Stimulated activated CD8-positive, alpha-beta memory T cell treated with anti-CD3 and anti-CD28 coated beads, Interleukin-7, amount 100 ng/mL, for 1 hour (primary cell): ENCODE data around the gene TMTC1.

Source experiments
- DNase-seq, 2 donors: peaks; one replicate each; pipeline ENCODE4 v3.0.0-alpha.2; 2020; ENCODE audit warnings: low read depth in 2 of 2

Gene TMTC1

DNA sequence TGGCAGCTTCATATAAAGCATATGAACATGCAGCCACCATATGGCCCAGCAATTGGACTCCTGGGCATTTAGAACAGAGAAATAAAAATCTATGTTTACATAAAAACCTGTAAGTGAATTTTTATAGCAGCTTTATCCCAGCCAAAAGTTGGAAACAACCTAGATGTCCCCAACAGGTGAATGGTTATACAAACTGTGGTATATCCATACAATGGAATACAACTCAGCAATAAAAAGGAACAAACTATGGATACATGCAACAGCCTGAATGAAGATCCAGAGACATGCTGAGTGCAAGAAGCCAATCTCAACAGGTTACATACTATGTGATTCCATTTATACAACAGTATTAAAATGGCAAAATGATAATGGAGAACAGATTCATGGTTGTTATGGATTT lies 3.7 kb downstream of the TMTC1 start:
- no peak for DNase-seq

DNA sequence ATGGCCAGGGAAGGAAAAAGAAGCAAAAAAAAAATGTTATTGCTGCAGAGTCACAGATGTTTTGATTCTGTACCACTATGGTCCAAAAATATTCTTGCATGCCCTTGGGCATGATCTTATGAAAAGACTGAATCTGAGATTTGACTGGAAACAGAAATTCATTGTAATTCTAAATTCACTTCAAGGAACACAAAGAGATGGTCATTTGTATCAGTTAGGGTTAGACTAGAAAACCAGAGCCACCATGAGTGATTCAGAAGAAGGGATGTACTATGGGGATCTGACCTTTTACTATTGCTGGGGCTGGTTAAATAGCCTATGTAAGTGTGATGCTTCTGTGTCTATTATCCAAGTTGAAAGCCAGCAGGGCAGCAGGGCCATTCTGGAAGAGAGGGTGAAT lies 5.2 kb downstream of the TMTC1 start:
- DNase-seq: no peak

DNA sequence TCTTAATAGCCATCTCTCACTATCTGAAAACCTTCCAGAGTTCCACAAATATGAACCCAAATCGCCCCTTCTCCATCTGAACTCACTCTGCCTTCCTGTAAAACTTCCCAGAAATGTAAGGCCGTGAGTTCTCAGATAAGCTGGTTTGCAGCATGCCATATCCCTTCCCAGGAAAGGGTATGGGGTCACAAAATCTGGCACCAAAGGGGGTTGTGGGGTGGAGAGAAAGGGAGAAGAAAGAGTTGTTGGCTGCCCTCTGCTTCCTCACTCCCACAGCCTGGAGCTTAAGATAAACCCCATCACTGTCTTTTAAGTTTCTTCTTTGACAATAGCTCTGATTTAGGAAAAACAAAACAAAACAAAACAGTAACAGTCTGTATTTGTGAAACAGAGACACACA lies 10.7 kb downstream of the TMTC1 start:
- no peak for DNase-seq

DNA sequence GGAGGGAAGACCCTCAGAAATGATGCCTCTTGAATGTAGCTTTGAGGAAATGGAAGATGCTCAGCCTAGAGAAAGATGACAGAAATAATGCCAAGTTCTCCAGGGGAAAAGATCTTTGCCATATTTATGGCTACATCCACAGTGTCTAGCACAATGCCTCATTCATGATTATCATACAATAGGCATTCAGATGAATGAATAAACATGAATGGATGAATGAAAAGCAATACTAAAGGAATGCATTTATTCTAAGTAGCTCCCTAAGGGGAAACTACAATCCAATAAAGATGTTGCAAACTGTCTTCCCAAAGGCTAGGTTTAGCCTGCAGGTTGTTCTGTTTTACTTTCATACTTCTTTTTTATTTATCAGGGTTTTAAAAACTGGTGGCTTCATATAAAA lies 12.0 kb downstream of the TMTC1 start:
- DNase-seq: no peak

DNA sequence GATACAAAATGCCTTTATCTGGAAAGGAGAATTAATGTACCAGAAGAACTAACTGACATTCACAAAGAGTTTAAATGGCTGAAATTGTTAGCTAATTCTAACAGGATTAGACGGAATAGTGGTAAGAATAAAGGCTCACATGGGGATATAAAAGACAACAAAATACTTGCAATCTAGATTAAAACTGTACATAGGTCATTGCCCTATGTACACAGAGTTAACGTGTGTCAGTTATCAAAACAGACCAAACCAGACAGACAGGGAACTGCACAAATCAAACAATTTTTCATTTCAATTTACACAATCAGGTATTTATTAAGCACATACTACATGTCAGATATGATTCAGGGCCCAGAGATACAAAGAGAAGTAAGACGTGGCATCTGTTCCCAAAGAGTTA lies 12.6 kb downstream of the TMTC1 start:
- DNase-seq: no peak

DNA sequence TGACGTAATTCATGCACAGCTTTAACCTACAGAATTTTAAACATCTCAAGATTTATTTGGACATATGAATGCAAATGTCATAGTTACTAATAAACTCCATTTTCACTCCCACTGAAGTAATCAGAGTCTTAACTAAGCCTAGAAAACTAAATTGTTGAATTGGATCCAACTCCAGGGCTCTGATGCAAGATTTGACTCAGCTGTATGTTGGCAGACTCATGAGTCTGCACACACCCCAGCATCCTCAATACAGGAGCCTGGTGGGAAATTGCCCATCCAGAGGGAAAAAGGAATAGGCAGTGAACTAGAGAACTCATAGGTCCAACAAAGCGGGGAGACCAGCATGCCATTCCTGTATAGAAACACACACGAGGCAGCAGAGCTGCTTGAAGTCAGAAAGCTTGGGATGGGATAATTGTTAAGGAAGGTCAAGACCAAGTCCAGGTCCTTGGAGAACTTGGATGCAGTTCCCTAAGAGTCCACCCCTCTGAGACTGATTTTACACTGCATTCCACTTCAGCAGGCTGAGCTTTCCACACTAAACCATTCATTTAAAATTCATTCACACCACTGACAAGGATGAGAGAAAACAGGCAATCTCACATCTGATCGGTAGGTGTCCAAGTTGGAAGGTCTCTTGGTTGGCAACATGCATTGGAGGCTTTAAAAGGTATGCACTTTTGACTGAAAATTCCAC lies 14.4 kb downstream of the TMTC1 start:
- no peak for DNase-seq

DNA sequence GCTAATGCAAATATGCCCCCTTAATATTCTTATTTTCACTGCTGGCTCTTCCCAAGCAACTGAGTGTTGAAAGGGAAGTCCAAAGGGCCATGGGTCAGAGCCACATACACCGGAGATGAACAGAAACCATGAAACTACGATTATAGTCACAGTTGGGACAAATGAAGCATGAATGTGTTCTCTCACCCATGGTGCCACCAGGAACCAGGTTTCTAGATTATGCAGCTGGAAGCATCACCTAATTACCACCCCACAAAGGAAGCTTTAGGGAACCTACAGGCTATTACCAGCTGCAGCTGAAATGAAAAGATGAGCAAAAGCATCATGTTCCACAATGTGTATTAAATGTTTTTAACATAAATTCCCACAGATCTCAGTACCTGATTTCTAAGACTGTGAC lies 15.4 kb downstream of the TMTC1 start:
- DNase-seq: no peak

DNA sequence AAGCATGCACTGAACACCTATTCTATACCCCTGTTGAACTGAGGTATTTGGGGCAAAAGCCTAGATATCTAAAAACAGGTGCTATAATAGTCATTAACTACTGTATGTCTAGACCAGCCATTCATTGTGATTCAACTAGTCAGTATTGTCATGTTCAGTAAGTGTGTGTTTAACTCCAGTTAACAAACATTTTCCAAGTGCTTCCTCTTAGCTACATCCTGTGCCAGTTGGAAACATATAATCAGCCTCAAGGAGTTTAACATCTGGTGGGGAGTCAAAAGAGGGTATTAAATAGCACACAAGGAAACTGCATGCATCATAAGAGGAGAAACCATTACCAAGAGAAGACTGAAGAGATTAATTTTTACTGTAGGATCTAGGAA lies 20.4 kb downstream of the TMTC1 start:
- no peak for DNase-seq

DNA sequence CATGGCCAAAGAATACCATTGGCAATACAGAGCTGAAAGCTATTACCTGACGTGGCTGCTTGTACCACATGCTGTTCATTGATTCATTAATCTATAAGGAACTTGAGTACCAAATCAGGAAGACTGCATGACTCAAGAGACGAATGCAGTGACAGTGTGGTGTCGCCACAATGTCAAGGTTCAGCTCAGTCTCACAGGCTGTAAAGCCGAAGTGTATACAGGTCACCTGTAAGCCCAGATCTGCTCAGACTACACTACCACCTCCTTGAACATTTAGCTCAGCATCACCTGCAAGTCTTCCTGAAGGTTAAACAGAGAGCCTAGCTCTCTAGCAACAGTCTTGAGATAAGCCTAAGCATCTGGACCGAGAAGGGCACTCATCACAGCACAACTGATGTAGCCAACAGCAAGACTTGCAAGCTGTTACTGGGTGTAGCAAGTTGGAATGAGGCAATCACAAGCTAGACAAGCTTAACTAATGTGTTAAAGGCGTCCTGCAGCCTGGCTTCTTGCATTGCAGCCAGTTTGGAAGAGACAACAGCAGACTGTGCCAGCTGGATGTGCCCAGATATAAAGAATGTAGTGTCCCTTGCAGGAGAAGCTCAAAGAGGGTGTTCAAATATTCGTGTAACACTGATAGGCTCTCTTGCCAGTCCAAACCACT lies 21.0 kb downstream of the TMTC1 start:
- no peak for DNase-seq

DNA sequence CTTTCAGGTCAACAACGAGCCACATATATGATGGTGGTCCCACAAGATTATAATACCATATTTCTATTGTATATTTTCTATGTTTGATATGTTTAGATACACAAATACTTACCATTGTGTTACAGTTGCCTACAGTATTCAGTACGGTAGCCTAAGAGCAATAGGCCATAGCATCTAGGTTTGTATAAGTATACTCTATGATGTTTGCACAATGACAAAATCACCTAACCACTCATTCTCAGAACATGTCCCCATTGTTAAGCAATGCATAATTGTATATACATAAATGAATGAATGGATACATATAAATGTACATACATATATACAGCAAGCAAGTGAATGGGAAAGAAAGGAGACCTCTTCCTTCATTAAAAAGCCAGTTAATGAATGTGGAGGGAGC lies 23.8 kb downstream of the TMTC1 start:
- DNase-seq: no peak

DNA sequence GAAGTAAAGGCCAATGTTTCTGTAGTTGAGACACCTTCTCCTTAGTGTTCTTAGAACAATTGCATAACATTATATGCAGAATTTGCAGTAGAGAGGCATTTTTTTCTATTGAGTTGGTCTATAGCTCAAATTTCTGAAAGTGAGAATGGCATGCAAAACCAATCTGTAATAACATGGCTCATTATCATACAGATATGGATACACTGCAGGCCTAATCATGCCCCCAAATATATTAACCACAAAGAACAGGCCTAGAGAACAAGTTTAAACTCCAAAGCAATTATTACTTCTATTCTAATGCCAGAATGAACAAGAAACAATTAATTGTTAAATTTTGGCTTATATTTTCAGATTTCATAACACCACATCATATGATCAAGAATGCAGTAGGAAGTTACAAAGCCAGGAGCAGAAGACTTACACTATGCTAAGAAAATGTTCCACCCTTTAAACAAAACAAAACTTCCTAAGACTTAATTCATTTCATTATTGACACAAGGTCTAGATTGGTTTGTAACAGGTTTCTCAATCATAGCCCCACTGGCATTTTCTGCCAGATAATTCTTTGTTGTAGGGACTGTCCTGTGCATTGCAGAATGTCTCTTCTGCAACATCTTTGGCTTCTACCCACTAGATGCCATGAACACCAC lies 26.9 kb downstream of the TMTC1 start:
- no peak for DNase-seq

DNA sequence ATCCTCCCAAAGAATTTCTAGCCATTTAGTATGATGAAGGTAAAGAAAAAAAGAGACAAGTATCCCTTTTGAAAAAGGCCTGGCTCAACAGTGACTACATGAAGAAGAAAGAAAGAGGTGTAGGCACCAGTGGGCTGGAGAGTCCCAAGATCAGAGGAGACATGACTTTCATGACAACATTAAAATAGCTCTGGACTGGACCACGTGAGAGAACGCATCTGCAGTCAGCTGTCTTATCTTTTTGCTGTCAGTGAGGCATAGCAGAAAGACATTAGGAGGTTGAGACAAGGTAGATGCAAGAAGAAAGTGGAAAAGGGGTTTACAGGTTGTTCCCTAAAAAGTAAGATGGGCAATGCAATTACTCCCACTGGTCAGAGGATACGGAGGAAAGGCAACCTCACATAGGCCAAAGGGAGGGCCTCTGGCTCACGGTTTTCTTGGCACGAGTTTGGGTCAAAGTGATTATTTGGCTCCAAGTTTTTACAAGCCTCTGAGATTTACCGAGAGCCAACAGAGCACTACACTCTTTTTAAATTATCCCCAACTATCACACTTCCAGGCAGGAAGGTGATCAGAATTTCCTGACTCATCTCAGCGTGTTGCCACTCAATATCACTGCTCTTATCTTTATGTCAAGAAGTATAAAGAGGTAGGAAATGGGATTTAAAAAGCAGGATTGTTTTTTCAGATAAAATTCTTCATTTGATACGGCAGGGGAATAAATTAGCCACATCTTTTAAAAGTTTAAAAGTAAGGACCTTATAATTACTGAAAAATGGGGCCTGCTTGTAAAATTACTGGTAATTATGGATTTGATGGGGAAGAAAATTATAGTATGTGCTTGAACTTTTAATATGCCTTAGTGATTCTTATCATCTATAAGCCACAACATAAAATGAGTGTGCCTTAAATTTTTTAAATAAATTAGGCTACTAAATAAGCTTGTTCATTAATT lies 29.2 kb downstream of the TMTC1 start:
- DNase-seq: no peak

DNA sequence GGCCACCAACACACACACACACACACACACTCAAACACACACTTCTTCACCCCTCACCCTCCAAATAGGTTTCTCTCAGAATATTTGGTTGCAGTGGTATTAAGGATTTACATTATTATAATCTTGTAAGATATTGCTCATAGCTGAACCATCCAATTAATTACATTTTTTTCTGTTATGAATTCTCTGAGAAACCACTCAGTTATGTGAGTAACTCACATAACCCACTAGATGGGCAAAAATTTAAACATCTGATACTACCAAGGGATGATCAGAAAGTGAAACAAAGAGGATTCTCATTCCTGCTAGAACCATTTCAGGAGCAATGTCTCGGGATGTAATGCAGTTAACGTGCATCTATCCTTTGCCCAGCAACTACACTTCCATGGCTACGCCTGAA lies 31.6 kb downstream of the TMTC1 start:
- DNase-seq: no peak

DNA sequence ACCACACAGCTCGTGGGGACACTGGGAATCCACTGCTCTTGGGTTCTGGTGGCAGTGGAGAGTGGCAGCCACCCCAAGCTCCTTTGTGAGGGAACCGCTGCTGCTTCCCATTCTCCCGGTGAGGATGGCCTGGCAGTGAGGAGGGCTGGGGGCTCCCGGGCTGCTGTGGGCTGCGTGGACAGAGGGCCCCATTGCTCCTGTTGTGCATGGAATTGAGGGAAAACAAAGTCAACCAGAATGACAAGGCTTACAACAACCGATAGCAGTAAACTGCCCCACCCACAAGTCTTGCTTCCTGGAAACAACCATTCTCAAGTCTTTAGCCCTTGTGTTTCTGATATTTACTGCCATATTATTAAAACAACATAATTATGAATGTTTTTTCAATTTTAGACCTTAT lies 32.1 kb downstream of the TMTC1 start:
- DNase-seq: no peak

DNA sequence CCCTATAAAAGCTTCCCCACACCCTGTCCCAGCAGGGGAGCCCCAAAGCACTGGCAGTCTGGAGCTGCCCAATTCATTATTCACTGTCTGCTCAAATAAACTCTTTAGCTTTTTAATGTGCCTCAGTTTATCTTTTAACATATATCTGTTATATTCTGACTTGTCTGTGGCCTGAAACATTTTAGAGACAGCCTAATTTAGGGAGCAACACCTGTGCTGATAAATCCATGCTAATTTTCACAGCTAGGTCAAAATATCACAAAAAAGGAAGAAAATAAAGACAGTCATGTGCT lies 32.9 kb downstream of the TMTC1 start:
- DNase-seq: no peak

DNA sequence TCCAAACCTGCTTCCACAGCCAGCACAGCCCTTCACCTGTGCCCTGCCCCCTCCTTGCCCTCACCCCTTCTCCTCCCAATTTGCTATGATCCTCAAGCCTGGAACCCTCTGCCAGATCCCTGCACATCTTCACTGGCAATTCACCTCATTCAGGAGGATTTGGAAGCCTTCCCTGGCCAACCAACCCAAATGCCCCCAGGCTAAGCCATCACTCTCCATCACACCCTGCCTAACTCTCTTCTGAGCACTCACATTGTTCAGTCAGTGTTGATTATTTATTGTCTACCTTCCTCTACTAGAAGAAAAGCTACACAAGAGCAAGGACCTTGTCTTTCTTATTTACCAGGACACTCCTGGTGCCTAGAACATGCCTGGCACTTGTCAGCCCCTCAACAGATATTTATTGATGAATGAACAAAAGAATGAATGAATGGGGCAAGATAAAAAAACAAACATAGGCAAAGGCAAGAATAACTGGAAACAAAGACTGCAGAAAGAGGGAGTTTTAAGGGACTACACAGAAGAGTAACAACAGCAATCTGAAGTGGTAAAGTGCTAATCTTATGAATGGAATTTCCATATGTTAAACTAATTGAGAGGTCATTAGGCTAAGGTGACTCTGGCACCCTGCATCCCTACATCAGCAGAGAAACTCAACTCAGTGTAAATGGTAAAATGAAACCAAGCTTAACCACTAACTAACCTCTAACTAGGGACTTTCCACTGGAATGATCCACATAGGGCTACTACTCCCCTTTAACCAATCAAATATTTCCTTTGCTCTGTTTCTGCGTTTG lies 33.4 kb downstream of the TMTC1 start:
- no peak for DNase-seq

DNA sequence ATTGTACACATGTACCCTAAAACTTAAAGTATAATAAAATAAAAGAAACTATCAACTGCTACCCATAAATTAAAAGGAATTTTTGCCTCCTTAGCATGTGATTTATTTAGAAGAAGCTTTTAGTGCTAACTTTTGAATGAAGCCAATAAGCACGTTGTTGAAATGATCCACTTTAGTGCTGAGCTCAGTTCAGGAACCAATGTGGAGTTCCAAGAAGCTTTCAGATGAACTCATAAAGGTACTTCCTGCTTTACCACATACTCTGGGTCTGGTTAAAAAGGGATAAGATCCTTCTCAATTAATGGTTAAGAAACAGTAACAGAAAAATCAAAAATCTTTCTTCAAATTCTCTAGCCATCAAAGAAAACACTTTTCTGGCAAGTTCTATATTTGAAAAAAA lies 39.4 kb downstream of the TMTC1 start:
- DNase-seq: no peak

DNA sequence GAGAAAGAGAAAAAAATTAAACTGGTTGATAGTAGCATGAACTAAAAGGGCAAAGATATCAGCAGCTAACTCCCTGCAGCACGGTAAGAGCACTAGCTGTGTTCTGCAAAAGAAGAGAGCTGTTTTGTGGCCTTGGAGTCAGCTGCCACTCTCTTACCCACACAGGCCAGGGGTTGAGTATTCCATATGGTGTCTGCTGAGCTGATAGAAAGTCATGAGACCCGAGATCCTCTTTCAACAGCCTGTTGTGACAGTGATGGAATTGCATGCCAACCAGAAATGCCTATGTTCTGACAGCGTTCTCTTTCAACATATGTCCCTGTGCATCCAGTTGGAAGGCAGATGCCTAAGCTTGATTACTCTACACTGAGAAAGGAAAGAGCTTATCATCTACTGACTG lies 39.9 kb downstream of the TMTC1 start:
- no peak for DNase-seq

DNA sequence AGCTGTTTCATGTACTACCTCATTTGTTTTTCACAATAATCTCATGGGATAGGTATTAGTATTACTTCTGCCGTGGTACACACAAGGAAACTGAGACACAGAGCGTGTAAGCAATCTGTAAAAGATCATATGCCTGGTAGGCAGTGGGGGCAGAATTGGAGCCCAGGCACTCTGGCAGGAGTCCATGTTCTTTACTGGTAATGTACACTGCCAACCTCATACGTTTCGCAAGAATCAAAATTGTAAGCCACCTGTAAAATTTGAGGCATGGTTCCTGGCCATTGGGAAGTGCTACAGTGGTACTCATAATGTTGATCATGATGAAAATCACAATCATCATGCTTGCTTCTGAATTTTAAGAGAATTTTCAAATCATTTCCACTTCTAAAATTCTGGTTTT lies 40.7 kb downstream of the TMTC1 start:
- DNase-seq: no peak

DNA sequence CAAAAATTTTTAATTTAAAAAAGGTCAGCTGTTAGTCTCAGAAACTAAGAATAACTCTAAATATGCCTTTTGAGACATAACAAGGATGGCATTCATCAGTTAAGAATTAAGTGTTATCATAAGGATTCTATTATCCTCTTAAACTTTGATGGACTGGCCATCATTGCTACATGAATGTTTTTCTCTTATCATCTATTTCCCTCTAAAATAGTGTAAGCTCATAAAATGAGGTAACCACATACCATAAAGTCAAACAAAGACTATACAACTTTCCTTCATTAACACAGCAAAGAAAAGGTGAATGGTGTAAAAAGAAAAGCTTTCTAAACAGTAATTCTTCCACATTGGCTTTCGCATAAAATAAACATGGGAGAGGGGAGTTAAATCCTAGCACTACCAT lies 41.1 kb downstream of the TMTC1 start:
- no peak for DNase-seq

DNA sequence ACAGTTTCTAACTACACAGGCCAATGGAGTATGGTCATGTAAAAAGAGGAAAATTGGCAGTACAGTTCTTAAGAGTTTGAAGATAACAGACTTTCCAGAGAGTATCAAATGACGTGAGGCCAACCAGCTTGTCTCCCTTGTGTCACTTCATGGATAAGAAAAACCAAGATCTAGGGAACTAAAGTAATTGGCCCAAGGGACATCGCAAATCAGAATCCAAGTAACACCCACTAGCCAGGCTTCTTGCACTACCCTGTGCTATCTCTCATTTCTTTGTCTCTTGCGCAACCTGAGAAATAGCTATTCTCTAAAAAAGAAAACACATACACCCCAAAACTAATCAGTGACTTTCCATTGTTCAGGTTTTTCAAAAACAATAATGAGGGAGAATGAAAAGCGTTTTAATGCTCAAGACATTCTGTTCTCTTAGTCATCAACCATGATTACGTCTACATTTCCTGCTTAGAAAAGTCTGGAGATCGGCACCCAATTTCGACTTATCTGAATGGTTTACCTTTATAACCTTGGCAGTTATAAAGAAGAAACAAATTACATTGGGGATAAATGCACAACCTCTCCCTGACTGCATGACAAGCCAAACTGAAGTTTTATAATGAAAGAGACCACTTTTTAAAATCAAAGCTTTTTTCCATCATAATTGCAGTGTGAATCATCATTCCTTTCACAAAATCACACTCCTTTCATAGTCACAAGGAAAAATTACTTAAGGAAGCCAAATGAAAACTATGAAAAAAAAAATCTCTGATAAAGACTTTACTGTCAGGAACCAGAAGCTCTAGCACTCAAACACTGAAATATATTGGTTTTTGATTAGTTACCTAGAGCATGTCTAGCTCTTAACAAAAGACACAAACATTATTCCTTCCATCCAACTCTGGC lies 42.1 kb downstream of the TMTC1 start:
- no peak for DNase-seq
